GM10248 (cell line): ENCODE results near the gene PRRG1.

ENCODE experiments used
- CTCF ChIA-PET: fragments of 300-600 bp; sonication (Branson Sonifier 250); formaldehyde crosslinking; extraction: SDS; loops from one replicate; lab custom pipeline; 2021; ENCODE audit warnings: antibody characterized with exemption; lab: Yijun Ruan, JAX
- POLR2A ChIA-PET: fragments of 350-650 bp; sonication (Branson Sonifier 250); formaldehyde crosslinking; extraction: SDS; loops from one replicate; lab custom pipeline; 2020; ENCODE audit warnings: antibody characterized with exemption; lab: Yijun Ruan, JAX
- DNase-seq: peaks from one replicate; pipeline ENCODE4 v3.0.0; 2012; ENCODE audit errors: extremely low spot score
- TF ChIP-seq, protein P1 (sequence below): IDR thresholded peaks from 2 replicates; pipeline ENCODE4 v1.5.1; 2012; ENCODE audit warnings: mild to moderate bottlenecking, low read depth; ENCODE audit errors: extremely low read depth, missing control alignments, control extremely low read depth

PRRG1 gene

DNA sequence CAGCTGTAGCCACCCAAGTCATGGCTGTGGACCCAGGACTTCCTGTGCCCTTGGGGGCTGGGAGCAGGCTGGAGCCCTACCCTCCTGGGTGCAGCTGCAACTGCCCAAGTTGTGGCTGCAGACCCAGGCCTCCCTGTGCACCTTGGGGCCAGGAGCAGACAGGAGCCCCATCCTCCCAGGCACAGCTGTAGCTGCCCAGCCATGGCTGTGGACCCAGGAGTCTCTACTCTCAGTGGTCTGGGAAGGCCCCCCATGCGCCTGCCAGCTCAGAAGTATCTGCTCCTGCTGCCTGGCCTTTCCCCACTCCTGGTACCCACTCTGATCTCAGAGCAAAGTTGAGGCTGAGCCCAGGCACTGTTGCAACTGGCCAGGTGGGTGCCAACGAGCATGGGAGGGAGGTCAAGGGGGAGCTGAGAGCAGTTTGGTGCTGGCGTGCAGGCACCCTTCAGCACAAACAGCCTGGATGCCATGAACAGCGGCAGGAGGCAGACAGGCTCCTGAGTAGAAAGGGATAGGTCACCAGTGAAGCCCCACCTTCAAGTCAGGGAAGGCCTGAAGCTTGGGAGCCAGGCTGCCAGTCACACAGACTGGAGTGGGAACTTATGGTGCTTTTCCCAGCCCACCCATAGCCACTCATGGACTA, 21.5 kb downstream of the PRRG1 start:
- CTCF ChIA-PET = no interaction called here
- DNase-seq = no peak
- POLR2A ChIA-PET = no interaction called here
- TF ChIP-seq, protein P1, sequence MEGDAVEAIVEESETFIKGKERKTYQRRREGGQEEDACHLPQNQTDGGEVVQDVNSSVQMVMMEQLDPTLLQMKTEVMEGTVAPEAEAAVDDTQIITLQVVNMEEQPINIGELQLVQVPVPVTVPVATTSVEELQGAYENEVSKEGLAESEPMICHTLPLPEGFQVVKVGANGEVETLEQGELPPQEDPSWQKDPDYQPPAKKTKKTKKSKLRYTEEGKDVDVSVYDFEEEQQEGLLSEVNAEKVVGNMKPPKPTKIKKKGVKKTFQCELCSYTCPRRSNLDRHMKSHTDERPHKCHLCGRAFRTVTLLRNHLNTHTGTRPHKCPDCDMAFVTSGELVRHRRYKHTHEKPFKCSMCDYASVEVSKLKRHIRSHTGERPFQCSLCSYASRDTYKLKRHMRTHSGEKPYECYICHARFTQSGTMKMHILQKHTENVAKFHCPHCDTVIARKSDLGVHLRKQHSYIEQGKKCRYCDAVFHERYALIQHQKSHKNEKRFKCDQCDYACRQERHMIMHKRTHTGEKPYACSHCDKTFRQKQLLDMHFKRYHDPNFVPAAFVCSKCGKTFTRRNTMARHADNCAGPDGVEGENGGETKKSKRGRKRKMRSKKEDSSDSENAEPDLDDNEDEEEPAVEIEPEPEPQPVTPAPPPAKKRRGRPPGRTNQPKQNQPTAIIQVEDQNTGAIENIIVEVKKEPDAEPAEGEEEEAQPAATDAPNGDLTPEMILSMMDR = no peak

DNA sequence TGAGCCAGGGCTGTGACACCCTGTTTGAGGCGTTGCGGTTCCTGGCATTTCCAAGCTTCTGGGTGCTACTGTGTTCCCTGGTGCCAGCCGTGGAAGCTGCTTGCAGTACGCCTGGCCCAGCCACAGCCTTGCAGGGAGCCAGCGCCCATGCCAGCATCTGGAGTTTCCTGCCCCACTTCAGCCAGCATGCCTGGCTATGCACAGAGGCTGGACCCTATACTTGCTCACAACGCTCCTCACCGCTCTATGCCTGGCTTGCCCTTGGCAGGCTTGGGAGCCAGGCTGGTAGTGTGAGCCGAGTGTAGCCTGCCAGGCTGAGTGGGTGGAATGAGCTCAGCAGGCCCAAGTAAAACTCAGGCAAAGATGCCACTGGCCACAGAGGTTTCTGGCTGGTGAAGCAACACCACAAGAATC, 22.4 kb downstream of the PRRG1 start:
- ChIA-PET CTCF (no interaction called here), POLR2A (no interaction called here)
- DNase-seq = no peak
- TF ChIP-seq, protein P1 = no peak

DNA sequence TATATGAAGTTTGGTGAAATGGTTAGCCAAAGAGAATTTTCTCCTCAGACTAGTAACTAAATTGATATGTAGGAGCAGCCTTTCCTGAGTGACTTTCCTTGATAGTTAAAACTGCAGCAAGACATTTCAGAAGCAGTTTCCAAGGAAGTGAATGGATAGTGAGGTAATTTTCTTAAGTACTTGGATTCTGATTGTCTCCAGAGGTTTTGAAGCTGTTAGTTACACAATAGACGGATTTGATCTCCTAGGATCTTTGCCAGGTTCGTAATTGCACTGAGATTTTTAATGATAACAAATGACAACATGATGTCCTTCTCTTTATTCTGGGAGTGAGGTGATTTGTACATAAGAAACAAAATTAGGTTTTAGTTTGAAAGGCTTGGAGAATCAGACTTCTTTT, 29.2 kb downstream of the PRRG1 start:
- ChIA-PET POLR2A (no interaction called here), CTCF (no interaction called here)
- no peak for DNase-seq
- TF ChIP-seq, protein P1 = no peak

DNA sequence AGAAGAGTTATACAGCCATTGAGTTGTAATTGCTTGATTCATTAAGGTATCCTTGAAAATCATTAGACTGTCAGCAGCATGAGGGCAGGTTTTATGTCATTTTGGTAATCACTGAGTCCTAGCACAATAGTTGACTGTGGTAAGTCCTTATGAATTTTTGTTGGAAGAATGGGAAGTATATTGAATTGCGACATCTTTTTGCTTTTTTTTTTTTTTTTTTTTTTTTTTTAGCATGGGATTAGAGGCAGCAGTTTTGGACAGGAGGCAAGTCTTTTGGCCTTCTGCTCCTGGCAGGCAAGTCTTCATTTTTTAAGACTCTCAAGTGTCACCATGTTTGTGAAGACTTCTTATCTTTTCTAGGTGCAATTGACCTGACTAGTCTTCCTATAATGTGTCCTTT, 29.7 kb downstream of the PRRG1 start:
- TF ChIP-seq, protein P1 = no peak
- CTCF ChIA-PET = no interaction called here
- POLR2A ChIA-PET = no interaction called here
- no peak for DNase-seq

DNA sequence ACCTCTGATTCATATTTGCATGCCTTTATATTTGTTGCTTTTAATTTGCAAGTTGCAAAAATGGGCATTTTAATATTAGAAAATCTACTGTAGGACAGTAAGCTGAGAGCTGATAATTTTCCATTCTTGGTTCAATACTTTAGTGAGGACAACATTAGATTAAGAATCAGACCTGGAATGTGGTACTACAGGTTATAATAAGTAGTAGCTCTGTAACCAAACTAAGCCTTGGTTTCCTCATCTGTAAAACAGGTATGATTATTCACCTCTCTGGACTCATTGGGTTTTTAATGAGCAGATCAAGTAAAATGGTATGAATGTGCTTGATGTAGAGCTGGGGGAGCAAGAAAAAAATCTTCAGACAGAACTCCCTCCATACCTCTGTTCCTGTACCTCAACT, 31.1 kb downstream of the PRRG1 start:
- TF ChIP-seq, protein P1 = no peak
- no peak for DNase-seq
- ChIA-PET CTCF (no interaction called here), POLR2A (no interaction called here)

DNA sequence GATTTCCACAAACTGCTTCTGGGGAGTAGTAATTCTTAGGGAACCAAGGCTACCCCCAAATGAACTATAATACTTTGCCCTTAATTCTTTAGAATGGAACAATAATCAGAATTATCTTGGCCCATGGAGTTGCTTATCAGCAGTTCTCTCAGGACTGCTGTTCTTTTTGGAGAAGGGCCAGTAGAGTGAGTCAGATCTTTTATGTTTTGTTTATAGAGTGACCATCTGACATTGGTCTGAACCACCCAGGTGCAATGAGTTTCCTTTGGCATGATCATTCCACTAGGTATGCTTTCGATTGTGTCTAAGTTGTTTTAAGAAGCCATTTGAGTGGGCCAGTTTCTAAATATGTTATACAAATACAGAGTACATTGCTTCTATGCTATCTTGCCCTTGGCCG, 31.8 kb downstream of the PRRG1 start:
- TF ChIP-seq, protein P1 = no peak
- ChIA-PET CTCF (no interaction called here), POLR2A (no interaction called here)
- DNase-seq = no peak
